HuH-7.5 (cell line): ENCODE data around the gene NEK6.
A peak's percentile ranks its signal among the peaks of the same experiment; 100 is the strongest.

Experiments used
- DNase-seq: peaks from one replicate; pipeline ENCODE4 v3.0.0; 2011; ENCODE audit warnings: low spot score

Gene NEK6

DNA sequence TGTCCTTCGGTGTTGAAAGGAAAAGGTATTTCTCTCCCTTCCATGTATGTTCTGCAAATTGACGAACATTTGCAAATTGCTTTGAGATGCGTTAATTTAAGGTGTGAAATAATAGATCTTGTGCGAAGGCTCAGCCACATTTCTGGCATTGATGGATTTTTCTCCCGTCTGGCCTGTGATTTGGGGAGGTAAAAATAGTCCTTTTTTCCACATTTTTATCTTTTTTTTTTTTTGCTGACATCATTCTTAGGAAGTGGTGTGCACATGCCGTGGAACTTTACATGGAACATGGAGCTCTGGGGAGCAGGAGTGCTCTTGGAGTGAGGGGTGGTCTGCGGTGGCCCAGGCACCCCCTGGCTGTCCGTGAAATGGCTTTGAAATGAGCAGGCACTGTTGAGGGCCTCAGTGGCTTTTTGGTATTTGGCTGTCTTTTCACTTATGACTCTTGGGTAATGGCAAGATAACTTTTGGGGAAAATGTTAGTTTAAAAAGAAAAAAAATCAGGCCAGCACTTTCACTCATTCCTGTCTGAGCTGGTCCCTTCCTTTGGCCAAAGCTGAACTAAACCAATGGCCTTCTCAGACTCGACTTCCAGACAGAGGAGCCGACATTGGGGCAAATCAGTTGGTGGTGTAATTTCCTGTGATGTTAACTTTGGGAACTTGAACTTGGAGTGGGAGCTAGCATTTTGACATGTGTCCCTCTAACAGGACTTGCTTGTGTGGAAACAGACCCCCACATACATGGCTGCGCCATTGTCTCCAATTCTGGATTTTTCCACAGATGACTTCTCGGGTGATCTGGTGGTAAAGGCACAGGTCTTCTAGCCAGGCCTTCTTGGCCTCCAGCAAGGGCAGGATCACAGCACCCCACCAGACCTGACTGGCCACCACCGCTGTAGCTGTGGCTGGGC lies 4.2 kb downstream of the NEK6 start:
- DNase-seq = no peak

DNA sequence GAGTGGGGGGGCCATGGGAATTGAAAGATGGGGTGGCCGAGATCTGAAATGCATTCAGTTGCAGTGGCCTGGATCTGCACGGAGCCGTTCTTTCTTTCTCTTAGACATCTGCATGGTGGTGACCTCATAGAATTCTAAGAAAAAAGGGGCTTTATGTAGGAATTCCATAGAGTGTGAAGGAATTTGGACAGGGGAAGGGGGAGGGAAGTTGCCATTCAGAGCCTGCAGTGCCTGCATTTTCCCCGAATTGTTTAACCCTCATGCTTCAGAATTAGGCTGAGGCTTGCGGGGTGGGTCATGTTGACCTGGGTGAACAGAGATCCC lies 4.9 kb downstream of the NEK6 start:
- DNase-seq = no peak

DNA sequence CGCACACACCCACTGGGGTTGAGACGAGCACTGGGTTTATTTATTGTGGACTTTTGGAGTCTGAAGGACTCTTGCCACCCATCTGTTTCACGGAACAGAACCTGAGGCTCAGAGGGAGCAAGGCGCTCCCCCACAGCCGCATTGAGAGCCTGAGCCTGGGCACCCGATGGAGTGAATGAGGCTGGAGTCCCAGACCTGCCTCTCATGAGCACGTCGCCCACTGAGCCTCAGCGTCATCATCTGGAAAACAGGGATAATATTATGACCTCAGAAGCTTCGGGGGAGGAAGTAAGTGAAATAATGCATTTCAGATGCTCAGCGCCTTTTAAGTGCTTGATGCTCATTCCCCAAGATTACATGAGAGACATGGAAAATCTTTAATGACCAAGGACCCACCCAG lies 5.5 kb downstream of the NEK6 start:
- no peak for DNase-seq

DNA sequence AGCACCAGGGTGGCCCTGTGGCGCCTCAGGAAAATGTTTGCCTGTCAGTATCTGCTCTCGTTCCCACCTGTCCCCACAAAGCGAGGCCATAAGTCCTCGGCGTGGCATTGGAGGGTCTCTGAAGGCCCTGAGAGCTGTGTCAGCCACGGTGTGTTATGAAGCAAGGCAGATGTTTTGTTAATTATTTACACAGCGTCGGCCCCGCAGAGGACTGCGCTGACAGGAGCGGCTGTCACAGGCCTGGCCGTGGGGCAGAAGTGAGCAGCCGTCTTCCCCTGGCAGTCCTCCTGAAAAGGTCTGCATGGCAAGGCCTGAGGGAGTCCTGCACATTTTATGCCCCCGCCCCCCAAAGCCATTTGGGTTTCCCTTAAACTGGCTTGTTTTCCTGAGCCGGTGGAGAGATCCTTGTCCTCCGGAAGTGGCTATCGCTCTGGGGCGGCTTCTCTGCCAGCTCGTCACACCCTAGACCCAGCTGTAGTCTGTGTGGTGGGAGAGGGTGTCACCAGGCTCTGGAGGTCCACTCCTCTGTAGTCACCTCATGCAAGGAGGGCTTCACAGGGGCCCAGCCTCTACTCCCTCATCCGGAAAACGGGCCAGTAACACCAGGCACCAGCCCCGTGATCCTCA lies 6.2 kb downstream of the NEK6 start:
- DNase-seq = peak; percentile 64

DNA sequence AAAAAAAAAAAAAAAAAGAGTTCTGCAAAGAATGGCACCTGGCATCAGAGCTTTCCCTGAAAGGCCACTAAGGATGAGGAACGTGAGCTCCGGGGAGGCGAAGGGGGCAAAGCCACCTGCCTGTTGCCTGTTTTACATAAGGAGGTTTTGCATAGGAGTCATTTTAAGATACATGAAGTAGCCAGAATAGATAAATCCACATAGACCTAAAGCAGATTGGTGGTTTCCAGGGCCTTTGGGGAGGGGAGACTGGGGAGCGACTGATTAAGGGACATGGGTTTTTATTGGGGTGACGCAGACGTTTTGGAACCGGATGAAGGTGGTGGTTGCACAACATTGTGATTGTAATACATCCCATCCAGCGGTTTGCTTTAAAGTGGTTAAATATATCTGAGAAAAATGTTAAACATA lies 7.1 kb downstream of the NEK6 start:
- DNase-seq = no peak

DNA sequence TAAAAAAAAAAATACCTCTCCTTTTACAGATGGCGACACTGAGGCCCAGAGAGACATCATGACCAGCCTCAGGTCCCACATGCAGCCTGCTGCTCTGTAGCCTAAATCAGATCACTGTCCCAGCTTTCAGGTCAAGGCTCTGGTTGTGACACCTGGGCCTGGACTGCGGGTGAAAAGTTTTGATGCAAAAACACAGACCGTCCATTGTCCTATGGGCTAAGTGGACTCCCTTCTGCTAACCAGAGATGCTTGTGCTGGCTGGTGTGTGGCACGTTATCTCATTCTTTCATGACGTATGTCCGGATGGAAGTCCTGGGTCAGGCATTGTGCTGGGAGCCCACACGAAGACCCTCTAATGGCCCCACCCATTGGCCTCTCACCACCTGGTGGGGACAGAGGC lies 7.8 kb downstream of the NEK6 start:
- no peak for DNase-seq

DNA sequence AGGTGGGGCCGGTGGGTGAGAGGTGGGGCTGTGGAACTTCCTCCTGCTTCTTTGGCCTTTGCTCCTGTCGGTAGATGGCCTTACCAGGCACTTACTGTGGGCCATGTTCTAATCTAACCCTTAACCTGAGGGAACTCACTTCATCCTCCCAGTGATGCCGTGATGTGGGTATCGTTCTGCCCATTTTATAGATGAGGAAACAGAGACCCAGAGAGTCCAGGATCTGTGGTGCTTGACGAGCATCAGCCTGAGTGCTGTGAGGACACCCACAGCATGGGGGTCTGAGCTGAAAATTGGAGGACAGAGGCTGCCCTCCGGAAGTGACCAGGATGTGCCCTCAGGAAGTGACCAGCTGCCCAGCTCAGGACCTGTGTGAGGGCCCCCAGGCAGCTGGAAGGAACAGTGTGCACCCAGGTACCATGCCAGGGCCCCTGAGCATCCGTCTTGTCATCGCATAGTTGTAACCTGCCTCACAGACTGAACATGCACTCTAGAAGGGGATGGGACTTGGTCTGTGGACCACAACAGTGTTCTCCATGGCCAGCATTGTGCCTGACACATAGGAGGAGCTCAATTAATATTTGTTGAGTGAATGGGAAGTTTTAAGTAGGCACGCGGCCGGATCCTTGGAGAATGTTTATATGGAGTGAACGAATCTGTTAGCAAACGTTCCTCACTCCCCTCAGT lies 8.5 kb downstream of the NEK6 start:
- no peak for DNase-seq

DNA sequence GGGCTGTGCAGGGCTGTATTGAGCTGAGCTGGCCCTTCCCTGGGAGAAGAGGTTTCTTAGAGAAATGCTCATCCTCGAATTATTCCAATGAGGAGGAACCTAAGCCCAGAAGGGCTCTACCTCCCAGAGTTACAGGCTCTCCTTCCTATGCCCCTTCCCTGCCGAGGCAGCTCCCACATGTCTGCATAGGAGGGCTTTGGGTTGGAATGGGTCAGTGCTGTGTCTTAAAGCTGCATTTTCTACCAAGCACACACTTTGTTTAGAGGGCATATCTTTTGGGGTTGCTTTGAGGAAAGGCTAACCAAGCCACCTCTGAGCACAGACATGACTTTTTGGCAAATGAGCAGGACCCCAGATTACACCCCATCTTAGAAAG lies 9.1 kb downstream of the NEK6 start:
- DNase-seq = no peak

DNA sequence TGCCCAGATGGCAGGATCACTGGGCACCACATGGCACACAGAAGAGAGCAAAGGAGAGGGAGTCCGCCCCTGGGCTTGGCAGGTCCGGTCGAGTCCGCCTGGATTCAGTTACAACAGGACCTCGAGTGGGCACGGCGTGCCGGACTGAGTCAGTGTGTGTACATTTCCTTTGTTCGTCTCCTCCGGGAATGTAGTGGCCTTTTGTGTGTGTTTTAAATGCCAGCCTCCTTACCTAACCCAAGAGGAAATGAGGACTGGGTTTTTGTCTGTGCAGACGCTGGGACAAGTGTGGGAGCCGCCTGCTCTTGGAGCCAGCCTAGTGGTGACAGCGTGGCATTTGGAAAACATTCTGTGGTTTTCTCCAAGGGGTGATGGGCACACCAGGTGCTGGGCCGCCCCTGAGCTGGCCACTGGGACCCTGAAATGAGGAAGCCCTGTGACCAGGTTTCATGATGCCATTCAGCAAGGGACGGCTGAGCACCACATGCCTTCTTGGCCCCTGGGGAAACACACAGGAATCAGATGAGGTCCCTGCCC lies 9.6 kb downstream of the NEK6 start:
- DNase-seq = no peak

DNA sequence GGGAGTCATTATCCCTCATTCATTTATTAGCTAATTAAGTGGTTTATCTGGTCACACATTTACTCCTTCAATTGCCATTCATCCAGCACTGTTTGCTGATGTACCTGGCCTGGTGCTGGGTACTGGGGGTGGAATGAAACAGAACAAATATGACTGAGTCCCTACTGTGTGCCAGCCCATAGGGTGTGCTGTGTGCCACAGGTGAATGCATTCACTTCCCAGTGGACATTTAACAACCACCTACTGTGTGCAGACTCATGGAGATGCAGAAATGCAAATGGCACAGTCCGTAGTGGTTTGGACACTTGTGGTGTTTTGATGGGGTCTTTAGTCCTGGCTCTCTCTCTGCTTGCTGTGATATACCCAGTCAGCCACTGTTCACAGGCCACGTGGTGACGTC lies 10.5 kb downstream of the NEK6 start:
- DNase-seq = no peak

DNA sequence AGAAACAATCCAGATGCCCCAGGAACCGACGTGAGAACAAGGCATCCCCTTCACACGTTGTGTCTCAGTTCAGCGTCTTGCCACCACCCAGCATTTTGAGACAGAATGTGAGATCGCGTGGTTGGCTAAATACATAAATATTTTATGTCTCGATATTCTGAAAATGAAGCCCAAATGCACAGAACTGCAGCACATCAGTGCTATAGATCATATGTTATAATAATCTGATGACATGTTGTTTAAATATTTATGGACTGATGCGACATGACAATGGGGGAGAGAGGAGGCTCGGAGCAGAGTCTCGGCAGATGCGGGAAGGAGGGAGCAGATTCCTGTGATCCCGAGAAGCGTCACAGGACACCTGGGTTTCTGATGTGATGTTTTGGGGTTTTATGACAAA lies 10.9 kb downstream of the NEK6 start:
- DNase-seq = no peak

DNA sequence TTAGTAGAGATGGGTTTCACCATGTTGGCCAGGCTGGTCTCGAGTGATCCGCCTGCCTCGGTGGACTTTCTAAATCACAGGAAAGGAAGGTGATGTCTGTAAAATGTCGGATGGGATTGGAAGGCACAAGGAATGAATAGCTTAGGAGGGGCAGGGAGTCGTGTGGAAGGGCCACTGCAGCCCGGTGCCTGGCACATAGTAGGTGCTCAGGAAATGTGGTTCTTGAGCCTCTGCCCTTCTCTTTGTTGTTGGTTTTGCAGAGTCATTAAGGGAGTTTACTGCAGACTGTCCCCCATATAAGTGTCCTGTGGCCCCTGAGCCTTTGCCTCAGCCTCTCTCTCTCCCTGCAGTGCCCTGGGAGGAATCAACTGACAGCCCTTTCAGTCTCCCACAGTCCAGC lies 11.8 kb downstream of the NEK6 start:
- DNase-seq = no peak

DNA sequence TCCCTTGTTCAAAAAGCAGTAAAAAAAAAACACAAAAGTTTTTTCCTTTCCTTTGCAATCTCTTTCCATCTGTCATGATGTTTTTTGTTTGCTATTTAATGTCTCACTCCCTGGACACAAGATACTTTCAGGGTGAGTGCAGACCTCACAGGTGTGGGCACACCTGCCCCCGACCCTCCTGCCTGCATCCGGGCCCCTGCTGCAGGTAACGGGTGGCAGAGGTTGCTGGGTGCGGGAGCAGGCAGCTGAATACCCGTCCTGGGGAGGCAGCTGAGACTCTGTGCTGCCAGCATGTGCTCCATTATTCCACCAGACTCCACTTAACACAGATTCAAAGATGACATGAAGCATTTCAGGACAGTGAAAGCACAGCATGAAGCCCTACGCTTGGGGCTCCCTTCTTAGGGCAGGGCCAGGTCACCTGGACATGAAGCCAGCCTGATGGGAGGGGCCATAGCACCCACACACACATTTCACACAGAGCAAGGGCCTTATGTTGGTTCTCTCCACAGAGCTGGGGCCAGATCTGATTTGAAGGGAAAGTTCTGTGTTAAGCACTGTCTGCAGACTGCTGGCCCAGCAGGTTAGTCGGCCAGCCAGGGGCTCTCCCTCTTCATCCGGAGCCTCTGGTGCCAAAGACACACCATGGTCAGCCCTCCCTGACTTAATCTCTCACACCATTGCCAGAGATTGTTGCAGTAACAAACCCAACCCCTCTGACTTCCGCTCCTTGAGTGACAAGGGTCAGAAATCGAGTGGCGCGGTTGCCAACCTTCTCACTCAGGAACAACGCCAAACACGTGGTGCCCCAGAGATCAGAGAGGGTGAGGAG lies 13.0 kb downstream of the NEK6 start:
- no peak for DNase-seq

DNA sequence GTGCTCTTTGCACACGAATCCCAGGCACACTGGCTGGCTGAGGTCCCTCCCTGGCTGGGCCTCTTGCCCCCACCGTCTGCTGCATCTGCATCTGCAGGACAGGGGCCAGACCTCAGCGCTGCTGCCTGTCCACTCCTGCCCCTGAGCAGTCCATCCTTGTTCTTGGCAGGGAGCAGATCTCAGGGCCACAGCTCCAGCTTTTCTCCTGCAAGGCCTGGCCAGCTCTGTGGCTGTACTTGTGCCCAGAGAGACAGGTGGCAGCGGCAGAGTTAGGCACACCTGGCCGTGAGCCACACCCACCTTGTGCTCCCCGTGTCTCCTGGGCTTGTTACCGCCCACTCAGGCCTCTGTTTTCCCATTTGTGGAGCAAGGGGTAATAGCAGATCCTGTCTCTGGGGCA lies 13.9 kb downstream of the NEK6 start:
- no peak for DNase-seq

DNA sequence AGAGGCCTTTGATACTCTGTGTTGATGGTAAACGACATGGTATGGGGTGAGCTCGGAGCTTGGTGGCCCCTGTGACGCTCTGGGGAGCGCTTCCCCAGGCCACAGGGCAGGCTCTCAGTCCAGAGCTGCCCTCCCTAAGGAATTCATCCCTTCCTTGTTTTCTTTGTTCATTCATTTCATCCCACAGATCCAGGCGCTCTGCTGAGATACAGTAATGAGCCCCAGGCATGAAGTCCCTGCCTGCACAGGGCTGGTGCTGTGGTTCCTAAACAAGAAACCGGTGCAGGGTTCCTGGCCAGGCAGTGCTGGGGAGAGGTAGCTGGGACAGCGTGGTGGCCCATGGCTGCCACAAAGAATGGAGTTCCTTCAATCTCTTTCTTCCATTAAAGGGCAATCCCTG lies 14.4 kb downstream of the NEK6 start:
- DNase-seq = no peak

DNA sequence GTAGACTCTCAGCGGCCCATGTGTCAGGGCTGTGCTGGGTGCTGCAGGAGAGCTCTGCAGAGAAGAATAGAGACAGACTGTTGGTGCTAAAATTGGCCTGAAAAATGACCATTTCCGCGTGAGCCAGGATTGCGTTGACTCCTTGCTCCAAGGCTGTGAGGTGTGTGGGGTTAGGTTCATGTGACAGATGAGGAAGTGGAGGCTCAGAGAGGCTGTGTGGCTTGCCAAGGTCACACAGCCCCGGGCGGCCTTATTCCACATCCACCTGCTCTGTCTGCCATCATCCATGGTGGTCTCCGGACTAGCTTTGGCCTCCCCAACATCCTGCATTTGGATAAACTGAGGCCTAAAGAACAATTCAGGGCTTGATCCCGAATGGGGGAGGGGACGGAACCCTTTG lies 15.2 kb downstream of the NEK6 start:
- DNase-seq = no peak

DNA sequence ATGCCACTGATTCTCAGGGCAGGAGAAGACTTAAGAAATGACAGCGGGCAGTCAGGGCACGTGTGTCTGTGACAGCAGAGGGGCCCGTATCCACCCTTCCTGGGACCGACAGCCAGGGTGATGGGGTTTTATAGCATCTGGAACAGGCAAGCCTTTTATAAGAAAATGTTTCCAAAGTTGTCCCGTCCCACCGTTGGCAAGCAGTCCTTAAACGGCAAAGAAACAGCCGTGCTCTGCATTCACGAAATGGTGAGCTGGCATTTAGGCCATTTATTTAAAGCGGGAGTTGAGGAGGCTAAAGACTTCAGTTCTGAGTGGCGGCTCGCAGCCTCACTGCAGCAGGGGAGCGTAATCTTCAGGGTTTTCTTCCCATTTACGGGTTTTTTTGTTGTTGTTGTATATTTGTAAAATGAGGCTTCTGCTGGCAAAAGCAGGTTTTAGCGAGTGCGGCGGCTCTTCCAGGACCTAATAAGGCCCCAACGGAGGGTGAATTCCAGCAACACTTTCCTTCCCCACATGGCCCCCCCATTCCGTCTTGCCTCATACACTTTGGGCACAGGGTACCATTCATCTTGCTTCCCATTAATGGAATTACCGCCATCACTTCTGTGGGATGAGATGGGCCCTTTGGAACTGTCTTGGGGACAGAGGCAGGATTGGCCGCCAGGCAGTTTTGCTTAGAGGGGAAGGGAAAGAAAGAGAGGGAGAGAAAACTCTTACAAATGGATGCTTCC lies 15.8 kb downstream of the NEK6 start:
- no peak for DNase-seq

DNA sequence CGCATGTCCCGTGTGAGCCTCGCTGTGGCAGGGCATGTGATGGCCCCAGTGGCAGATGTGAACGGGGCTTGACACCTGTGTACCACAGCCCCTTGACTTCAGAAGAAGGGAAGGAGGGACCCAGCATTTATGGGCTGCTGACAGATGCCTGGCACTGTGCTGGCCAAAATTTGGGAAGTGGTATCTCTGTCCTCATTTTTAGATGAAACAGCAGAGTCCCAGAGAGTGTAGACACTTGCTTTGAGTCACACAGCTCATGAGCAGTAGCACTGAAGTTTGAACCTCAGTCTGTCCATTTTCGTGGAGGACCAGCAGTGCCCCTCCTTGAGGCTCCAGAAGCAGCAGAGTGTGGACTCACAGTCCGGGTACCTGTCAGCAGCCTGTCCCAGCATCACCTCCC lies 16.5 kb downstream of the NEK6 start:
- DNase-seq = no peak

DNA sequence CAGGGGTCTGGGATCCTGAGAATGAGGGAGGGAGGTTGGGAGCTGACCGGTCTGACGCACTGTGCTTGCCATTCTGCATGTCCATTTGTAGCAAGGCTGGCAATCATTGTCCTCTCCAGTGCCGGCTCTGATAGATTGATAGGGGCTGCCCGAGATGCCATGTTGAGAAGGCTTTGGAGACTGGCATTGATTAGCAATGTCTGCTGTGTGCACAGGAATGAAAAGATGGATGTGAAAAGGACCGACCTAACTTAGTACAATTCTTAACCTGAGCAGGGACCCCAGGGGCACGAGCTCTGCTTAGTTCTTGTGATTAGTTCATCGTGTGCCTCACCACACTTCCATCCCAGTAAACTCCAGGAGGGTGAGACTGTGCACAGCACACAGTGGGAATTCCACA lies 17.0 kb downstream of the NEK6 start:
- DNase-seq = no peak

DNA sequence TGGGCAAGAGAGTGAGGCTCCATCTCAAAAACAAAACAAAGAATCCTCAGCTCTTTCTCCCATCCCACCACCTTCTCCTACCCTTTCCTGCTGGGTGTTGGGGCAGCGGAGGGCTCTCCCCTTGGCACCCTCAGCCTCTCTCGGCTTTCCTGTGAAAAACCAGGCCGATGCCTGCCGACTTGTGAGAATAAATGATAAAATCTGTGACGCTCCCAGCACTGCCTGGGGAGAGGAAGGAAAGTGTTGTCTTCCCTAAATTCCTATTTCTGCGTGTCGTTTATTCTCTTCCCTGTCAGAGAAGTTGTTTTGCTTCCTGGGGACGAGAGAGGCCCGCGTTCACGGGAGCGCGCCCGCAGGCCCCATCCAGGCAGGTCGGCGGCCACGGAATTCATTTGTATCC lies 19.7 kb downstream of the NEK6 start:
- DNase-seq = no peak

DNA sequence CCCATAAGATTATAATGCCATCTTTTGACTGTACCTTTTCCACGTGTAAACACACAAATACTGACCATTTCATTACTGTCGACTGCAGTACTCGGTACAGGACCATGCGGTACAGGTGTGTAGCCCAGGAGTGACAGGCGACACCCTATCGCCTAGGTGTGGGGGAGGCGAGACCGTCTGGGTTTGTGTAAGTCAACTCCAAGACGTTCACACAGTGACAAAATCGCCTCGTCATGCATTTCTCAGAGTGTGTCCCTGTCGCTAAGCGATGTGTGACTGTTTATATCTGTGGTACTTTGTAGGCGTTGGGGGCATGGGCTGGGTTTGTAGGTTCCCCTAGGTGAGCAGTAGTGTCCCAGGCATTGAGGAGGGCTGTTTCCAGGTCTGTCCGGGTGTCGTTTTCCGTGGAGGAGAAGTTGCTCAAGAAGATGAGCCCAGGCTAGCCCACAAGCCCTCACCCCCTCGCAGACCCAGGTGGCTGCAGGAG lies 20.3 kb downstream of the NEK6 start:
- DNase-seq = no peak
